Mesendoderm (in vitro differentiated cells): ENCODE measurements around the gene ATF6B.
A peak's percentile ranks its signal among the peaks of the same experiment; 100 is the strongest.

Source experiments
- DNase-seq: peaks from one replicate; pipeline ENCODE4 v3.0.0; 2013
- H2AK5ac ChIP-seq: 2 replicates; pipeline ENCODE4 v1.6.1; 2013; ENCODE audit warnings: low read length, inconsistent platforms
- H2BK120ac ChIP-seq: 2 replicates; pipeline ENCODE4 v1.6.1; 2013; ENCODE audit warnings: low read depth, mild to moderate bottlenecking, low read length, moderate library complexity, mixed read lengths
- H2BK15ac ChIP-seq: replicated peaks from 2 replicates; pipeline ENCODE4 v1.6.1; 2013; ENCODE audit warnings: low read depth, mild to moderate bottlenecking, moderate library complexity
- H2BK5ac ChIP-seq: 2 replicates; pipeline ENCODE4 v1.6.1; 2013; ENCODE audit warnings: low read length, inconsistent platforms
- H3K18ac ChIP-seq: 2 replicates; pipeline ENCODE4 v1.6.1; 2013; ENCODE audit warnings: mild to moderate bottlenecking, low read length, mixed read lengths
- H3K23ac ChIP-seq: one replicate; pipeline ENCODE4 v1.6.1; 2013; ENCODE audit warnings: low read length
- H3K27ac ChIP-seq: 2 replicates; pipeline ENCODE4 v1.5.1; 2013; ENCODE audit warnings: low read depth, mild to moderate bottlenecking, inconsistent platforms, low read length, moderate library complexity
- H3K27me3 ChIP-seq: 2 replicates; pipeline ENCODE4 v1.6.1; 2013; ENCODE audit warnings: low read length, control low read depth, mild to moderate bottlenecking, inconsistent platforms; ENCODE audit not compliant: insufficient read depth, poor library complexity
- H3K36me3 ChIP-seq: 2 replicates; pipeline ENCODE4 v1.6.1; 2013; ENCODE audit warnings: low read length, inconsistent platforms; ENCODE audit not compliant: control insufficient read depth, insufficient read depth
- H3K4ac ChIP-seq: one replicate; pipeline ENCODE4 v1.6.1; 2013; ENCODE audit warnings: low read depth, mild to moderate bottlenecking, low read length, moderate library complexity
- H3K4me1 ChIP-seq: 2 replicates; pipeline ENCODE4 v1.6.1; 2013; ENCODE audit warnings: low read depth, low read length, inconsistent platforms; ENCODE audit not compliant: control insufficient read depth
- H3K4me2 ChIP-seq: 2 replicates; pipeline ENCODE4 v1.6.1; 2013; ENCODE audit warnings: low read length
- H3K4me3 ChIP-seq: 2 replicates; pipeline ENCODE4 v1.5.1; 2013; ENCODE audit warnings: mild to moderate bottlenecking, low read length
- H3K56ac ChIP-seq: one replicate; pipeline ENCODE4 v1.6.1; 2013; ENCODE audit warnings: low read length
- H3K79me1 ChIP-seq: 2 replicates; pipeline ENCODE4 v1.6.1; 2013; ENCODE audit warnings: low read length, inconsistent platforms
- H3K79me2 ChIP-seq: 2 replicates; pipeline ENCODE4 v1.6.1; 2013; ENCODE audit warnings: mild to moderate bottlenecking, low read length; ENCODE audit not compliant: control insufficient read depth, insufficient read depth
- H3K9ac ChIP-seq: 2 replicates; pipeline ENCODE4 v1.6.1; 2013; ENCODE audit warnings: low read length, inconsistent platforms
- H4K5ac ChIP-seq: one replicate; pipeline ENCODE4 v1.6.1; 2013; ENCODE audit warnings: low read length
- H4K8ac ChIP-seq: one replicate; pipeline ENCODE4 v1.6.1; 2013; ENCODE audit warnings: low read depth, mild to moderate bottlenecking, control low read depth, low read length, moderate library complexity
- WGBS: extraction: QIAGEN DNeasy Blood & Tissue Kit; methylation state at CpG from one replicate; pipeline ENCODE4 v1.1.7; 2013; ENCODE audit warnings: low lambda C conversion rate, missing lambda C conversion rate; ENCODE audit not compliant: insufficient coverage; ENCODE audit errors: extremely low coverage; 5-methylcytosine and 5-hydroxymethylcytosine counted together

Gene ATF6B

DNA sequence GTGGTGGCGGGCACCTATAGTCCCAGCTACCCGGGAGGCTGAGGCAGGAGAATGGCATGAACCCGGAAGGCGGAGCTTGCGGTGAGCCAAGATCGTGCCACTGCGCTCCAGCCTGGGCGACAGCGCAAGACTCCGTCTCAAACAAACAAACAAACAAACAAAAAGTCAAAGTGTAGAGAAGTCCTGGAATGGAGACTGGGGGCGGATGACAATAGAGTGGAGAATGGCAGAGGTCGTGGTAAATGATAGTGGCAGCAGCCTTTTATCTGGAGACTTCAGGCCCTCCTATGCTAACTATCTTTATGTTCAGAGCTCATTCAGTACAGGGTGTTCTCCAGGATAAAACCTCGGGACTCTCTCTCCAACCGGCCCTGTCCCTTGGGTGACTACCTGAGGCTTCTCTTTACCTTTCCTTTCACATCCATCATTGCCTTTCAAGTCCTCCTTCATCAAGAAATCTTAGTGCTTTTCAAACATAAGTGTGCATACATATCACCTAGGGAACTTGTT lies 3.4 kb upstream of the ATF6B start:
- H3K23ac ChIP-seq: no peak overlapping the region
- no peak overlapping the region for H4K5ac ChIP-seq
- H3K9ac ChIP-seq: no peak overlapping the region
- no peaks in the 10 kb centered on the region for H3K27me3 ChIP-seq
- H3K4me2 ChIP-seq: no peak overlapping the region
- H3K4me3 ChIP-seq: no peak overlapping the region
- no peak overlapping the region for H4K8ac ChIP-seq
- no peak overlapping the region for H2BK15ac ChIP-seq
- H3K4me1 ChIP-seq: peaks cover 5% of the 10 kb centered on the region
- H2AK5ac ChIP-seq: no peak overlapping the region
- peaks cover 4% of the 10 kb centered on the region for H3K79me2 ChIP-seq
- no peak overlapping the region for H3K18ac ChIP-seq
- no peak overlapping the region for H3K27ac ChIP-seq
- H3K79me1 ChIP-seq: peaks cover 12% of the 10 kb centered on the region
- DNase-seq: no peak
- no peaks in the 10 kb centered on the region for H3K36me3 ChIP-seq
- no peak overlapping the region for H3K4ac ChIP-seq
- WGBS: no CpG with 5 or more reads among the region's 14 CpGs
- H2BK120ac ChIP-seq: no peak overlapping the region
- no peak overlapping the region for H3K56ac ChIP-seq
- no peak overlapping the region for H2BK5ac ChIP-seq

DNA sequence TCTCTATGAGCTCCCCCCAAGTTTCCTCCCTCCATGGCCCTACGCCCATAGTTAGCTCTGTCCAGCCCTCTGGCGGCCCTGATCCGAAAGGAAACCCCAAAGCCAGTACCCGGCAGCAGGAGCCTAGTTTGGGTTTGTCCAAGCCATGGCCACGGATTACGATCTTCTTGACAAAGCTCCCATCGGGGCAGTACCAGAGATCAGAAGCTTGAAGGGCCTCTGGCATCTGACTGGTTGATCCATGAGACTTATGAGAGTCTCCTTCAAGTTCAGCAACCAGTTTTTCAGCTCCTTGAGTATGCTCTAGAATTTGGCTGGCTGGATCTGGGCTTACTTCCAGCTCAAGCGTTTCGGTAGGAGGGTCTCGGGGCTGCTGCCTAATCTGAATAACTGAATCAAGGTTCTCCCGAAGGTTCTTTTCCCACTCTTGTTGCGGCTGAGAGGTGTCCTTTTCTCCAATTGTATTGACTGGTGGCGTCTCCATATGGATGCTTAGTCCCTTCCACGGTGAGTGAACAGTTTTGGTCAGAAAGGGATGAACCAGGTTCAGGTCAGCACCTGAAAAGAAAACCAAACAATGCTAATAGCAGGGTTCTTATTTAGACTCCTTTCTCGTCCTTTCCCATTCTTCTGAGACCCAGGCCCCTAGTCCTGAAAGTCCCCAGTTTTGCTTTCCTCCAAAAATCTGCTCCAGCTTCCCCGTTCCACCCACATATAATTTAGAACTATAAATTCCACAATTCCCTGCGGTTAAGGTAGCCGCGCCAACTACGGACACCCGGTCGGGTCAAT lies 1.4 kb upstream of the ATF6B start:
- peak overlapping the region; percentile 39 for H3K27ac ChIP-seq

GRCh38 chr6:32128751-32129296 lies 778 bp upstream of the ATF6B start:
- no peak overlapping the region for H3K4ac ChIP-seq
- H3K23ac ChIP-seq: no peak overlapping the region
- H3K27me3 ChIP-seq: no peaks in the 10 kb centered on the region
- H3K79me1 ChIP-seq: peaks cover 12% of the 10 kb centered on the region
- no peak overlapping the region for H4K8ac ChIP-seq
- no peak for DNase-seq
- H3K18ac ChIP-seq: no peak overlapping the region
- H3K56ac ChIP-seq: peak overlapping the region; percentile 82
- H3K4me1 ChIP-seq: peaks cover 5% of the 10 kb centered on the region
- peak overlapping the region; percentile 27 for H3K4me2 ChIP-seq
- peak overlapping the region; percentile 40 for H3K9ac ChIP-seq
- H3K79me2 ChIP-seq: peaks cover 4% of the 10 kb centered on the region
- no peak overlapping the region for H2BK120ac ChIP-seq
- no peak overlapping the region for H2BK15ac ChIP-seq
- no peak overlapping the region for H3K4me3 ChIP-seq
- no peak overlapping the region for H4K5ac ChIP-seq
- H3K36me3 ChIP-seq: no peaks in the 10 kb centered on the region
- WGBS: no CpG with 5 or more reads among the region's 13 CpGs
- no peak overlapping the region for H2AK5ac ChIP-seq
- H3K27ac ChIP-seq: no peak overlapping the region
- no peak overlapping the region for H2BK5ac ChIP-seq

More for the DNA sequence above, 1.4 kb upstream of the ATF6B start:
- Histone ChIP-seq H4K8ac (no peak overlapping the region), H2BK120ac (no peak overlapping the region), H3K4me2 (peak overlapping the region; percentile 65), H3K56ac (peak overlapping the region; percentile 97), H3K79me1 (peaks cover 12% of the 10 kb centered on the region), H3K4ac (peak overlapping the region; percentile 25), H4K5ac (no peak overlapping the region), H2BK5ac (peak overlapping the region; percentile 17), H3K27me3 (no peaks in the 10 kb centered on the region), H3K18ac (peak overlapping the region; percentile 86), H2AK5ac (peak overlapping the region; percentile 75), H3K9ac (peak overlapping the region; percentile 94), H3K79me2 (peaks cover 4% of the 10 kb centered on the region), H3K23ac (no peak overlapping the region), H3K4me3 (peak overlapping the region; percentile 88), H3K36me3 (no peaks in the 10 kb centered on the region), H3K4me1 (peaks cover 5% of the 10 kb centered on the region), H2BK15ac (no peak overlapping the region)
- WGBS: no CpG with 5 or more reads among the region's 22 CpGs
- no peak for DNase-seq

GRCh38 chr6:32127409-32127716 lies 683 bp downstream of the ATF6B start:
- Histone ChIP-seq H2BK15ac (no peak overlapping the region), H2BK120ac (no peak overlapping the region), H3K79me2 (peaks cover 4% of the 10 kb centered on the region), H3K4ac (no peak overlapping the region), H4K8ac (no peak overlapping the region), H3K56ac (peak overlapping the region; percentile 99), H3K4me3 (peak overlapping the region; percentile 99), H4K5ac (no peak overlapping the region), H3K27ac (no peak overlapping the region), H3K36me3 (no peaks in the 10 kb centered on the region), H2AK5ac (no peak overlapping the region), H3K4me2 (peak overlapping the region; percentile 78), H3K18ac (no peak overlapping the region), H3K27me3 (no peaks in the 10 kb centered on the region), H3K4me1 (peaks cover 5% of the 10 kb centered on the region), H3K23ac (no peak overlapping the region), H3K79me1 (peaks cover 12% of the 10 kb centered on the region), H3K9ac (peak overlapping the region; percentile 88), H2BK5ac (no peak overlapping the region)
- WGBS: no CpG with 5 or more reads among the region's 9 CpGs
- DNase-seq: no peak

GRCh38 chr6:32126880-32127279 lies 1.2 kb downstream of the ATF6B start:
- Histone ChIP-seq H2AK5ac (no peak overlapping the region), H4K8ac (no peak overlapping the region), H3K4ac (no peak overlapping the region), H3K4me1 (peaks cover 5% of the 10 kb centered on the region), H2BK5ac (no peak overlapping the region), H3K56ac (no peak overlapping the region), H3K4me3 (no peak overlapping the region), H3K18ac (no peak overlapping the region), H3K27ac (no peak overlapping the region), H2BK120ac (no peak overlapping the region), H3K4me2 (no peak overlapping the region), H3K27me3 (no peaks in the 10 kb centered on the region), H3K23ac (no peak overlapping the region), H3K79me2 (peaks cover 4% of the 10 kb centered on the region), H4K5ac (no peak overlapping the region), H3K79me1 (peaks cover 12% of the 10 kb centered on the region), H3K36me3 (peaks cover 2% of the 10 kb centered on the region), H2BK15ac (no peak overlapping the region), H3K9ac (no peak overlapping the region)
- no CpG with 5 or more reads among the region's 8 CpGs for WGBS
- no peak for DNase-seq
